C4-2B (cell line): Measurements from ENCODE around the gene ADAMTS3.

Source experiments
- CTCF ChIP-seq: fragments of 450-650 bp; conservative IDR thresholded peaks from 2 replicates; pipeline ENCODE4 v1.5.1; 2017; ENCODE audit warnings: mild to moderate bottlenecking
- ZFX ChIP-seq: fragments of 450-650 bp; IDR thresholded peaks from 2 replicates; pipeline ENCODE4 v1.6.1; 2017

DNA sequence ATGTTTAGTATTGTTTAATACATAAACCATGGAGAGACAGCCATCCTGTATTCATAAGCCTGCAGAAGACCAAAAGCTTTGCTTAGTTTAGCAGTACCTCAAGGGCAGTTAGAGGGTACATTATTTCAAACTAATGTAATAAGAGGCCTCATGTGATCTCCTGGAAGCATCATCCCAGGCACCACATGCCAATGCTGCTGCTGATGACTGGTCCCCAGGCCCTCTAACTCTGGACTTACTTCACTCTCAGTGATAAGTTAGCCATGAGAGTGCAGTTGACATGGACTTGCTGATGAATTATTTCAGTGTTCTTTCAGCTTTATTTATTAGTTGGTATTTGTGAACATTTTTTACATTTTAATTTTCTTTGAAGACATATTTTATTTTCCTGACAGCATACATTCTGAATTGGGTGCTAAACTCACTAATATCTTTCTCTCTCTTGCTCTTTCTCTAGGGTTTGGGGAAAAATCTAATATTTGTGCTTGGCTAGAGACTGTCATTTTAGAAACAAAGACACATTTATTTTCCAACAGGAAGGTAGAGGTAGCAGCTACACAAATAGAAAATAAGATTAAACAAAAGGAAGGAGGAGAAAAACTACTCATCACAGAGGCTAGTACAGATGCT lies 329.4 kb downstream of the ADAMTS3 start:
- TF ChIP-seq CTCF, result no peak
- TF ChIP-seq ZFX, result no peak
